ENCODE data around the gene RGS5.

Gene RGS5

GRCh38 chr1:163186862-163187261 is 15.9 kb downstream of the RGS5 start:
- Histone ChIP-seq H3K27me3 (ENCODE audit: control insufficient read depth, insufficient read depth, low read length) (no peaks in the 10 kb centered on the region), H3K4me1 (ENCODE audit: control insufficient read depth, insufficient read depth, low read length) (no peaks in the 10 kb centered on the region), H3K27ac (ENCODE audit: low read length) (no peak overlapping the region), H3K36me3 (ENCODE audit: control insufficient read depth, insufficient read depth, low read length) (no peaks in the 10 kb centered on the region), H3K9me3 (ENCODE audit: control insufficient read depth, insufficient read depth, low read length) (no peaks in the 10 kb centered on the region), H3K4me3 (ENCODE audit: low read length) (no peak overlapping the region)
- no CpG with 5 or more reads among the region's 2 CpGs for WGBS (ENCODE audit: insufficient coverage, insufficient read length)
- DNase-seq (ENCODE audit: low read depth, low spot score) = no peak

- Histone ChIP-seq H3K36me3 (ENCODE audit: control insufficient read depth, insufficient read depth, low read length) (no peaks in the 10 kb centered on the region), H3K9me3 (ENCODE audit: control insufficient read depth, insufficient read depth, low read length) (no peaks in the 10 kb centered on the region), H3K4me1 (ENCODE audit: control insufficient read depth, insufficient read depth, low read length) (no peaks in the 10 kb centered on the region), H3K27ac (ENCODE audit: low read length) (no peak overlapping the region), H3K4me3 (ENCODE audit: low read length) (no peak overlapping the region), H3K27me3 (ENCODE audit: control insufficient read depth, insufficient read depth, low read length) (no peaks in the 10 kb centered on the region)
- no CpG with 5 or more reads among the region's 2 CpGs for WGBS (ENCODE audit: insufficient coverage, insufficient read length)
- DNase-seq (ENCODE audit: low read depth, low spot score) = no peak
Measured at GRCh38 chr1:163182330-163182949, 20.3 kb downstream of the RGS5 start.

- no peak overlapping the region for H3K27ac ChIP-seq (ENCODE audit: low read length)
- H3K4me1 ChIP-seq (ENCODE audit: control insufficient read depth, insufficient read depth, low read length) = no peaks in the 10 kb centered on the region
- H3K9me3 ChIP-seq (ENCODE audit: control insufficient read depth, insufficient read depth, low read length) = no peaks in the 10 kb centered on the region
- no peak for DNase-seq (ENCODE audit: low read depth, low spot score)
- WGBS (ENCODE audit: insufficient coverage, insufficient read length) = no CpG with 5 or more reads among the region's 2 CpGs
- no peak overlapping the region for H3K4me3 ChIP-seq (ENCODE audit: low read length)
- H3K36me3 ChIP-seq (ENCODE audit: control insufficient read depth, insufficient read depth, low read length) = no peaks in the 10 kb centered on the region
- no peaks in the 10 kb centered on the region for H3K27me3 ChIP-seq (ENCODE audit: control insufficient read depth, insufficient read depth, low read length)
Measured at GRCh38 chr1:163178628-163179027, 24.1 kb downstream of the RGS5 start.

- Histone ChIP-seq H3K4me1 (ENCODE audit: control insufficient read depth, insufficient read depth, low read length) (no peaks in the 10 kb centered on the region), H3K27ac (ENCODE audit: low read length) (no peak overlapping the region), H3K36me3 (ENCODE audit: control insufficient read depth, insufficient read depth, low read length) (no peaks in the 10 kb centered on the region), H3K9me3 (ENCODE audit: control insufficient read depth, insufficient read depth, low read length) (no peaks in the 10 kb centered on the region), H3K4me3 (ENCODE audit: low read length) (no peak overlapping the region), H3K27me3 (ENCODE audit: control insufficient read depth, insufficient read depth, low read length) (no peaks in the 10 kb centered on the region)
- no peak for DNase-seq (ENCODE audit: low read depth, low spot score)
- no CpG with 5 or more reads among the region's 4 CpGs for WGBS (ENCODE audit: insufficient coverage, insufficient read length)
Measured at GRCh38 chr1:163176797-163177196, 25.9 kb downstream of the RGS5 start.

- DNase-seq (ENCODE audit: low read depth, low spot score) = peak; percentile 29
- no peak overlapping the region for H3K27ac ChIP-seq (ENCODE audit: low read length)
- H3K4me3 ChIP-seq (ENCODE audit: low read length) = no peak overlapping the region
- no peaks in the 10 kb centered on the region for H3K4me1 ChIP-seq (ENCODE audit: control insufficient read depth, insufficient read depth, low read length)
- no peaks in the 10 kb centered on the region for H3K9me3 ChIP-seq (ENCODE audit: control insufficient read depth, insufficient read depth, low read length)
- H3K27me3 ChIP-seq (ENCODE audit: control insufficient read depth, insufficient read depth, low read length) = no peaks in the 10 kb centered on the region
- WGBS (ENCODE audit: insufficient coverage, insufficient read length) = no CpG with 5 or more reads among the region's 18 CpGs
- no peaks in the 10 kb centered on the region for H3K36me3 ChIP-seq (ENCODE audit: control insufficient read depth, insufficient read depth, low read length)
Measured at GRCh38 chr1:163174524-163175437, 27.9 kb downstream of the RGS5 start.

- no peak for DNase-seq (ENCODE audit: low read depth, low spot score)
- H3K4me1 ChIP-seq (ENCODE audit: control insufficient read depth, insufficient read depth, low read length) = no peaks in the 10 kb centered on the region
- H3K9me3 ChIP-seq (ENCODE audit: control insufficient read depth, insufficient read depth, low read length) = no peaks in the 10 kb centered on the region
- H3K4me3 ChIP-seq (ENCODE audit: low read length) = no peak overlapping the region
- H3K27ac ChIP-seq (ENCODE audit: low read length) = no peak overlapping the region
- H3K27me3 ChIP-seq (ENCODE audit: control insufficient read depth, insufficient read depth, low read length) = no peaks in the 10 kb centered on the region
- no CpG with 5 or more reads among the region's 4 CpGs for WGBS (ENCODE audit: insufficient coverage, insufficient read length)
- no peaks in the 10 kb centered on the region for H3K36me3 ChIP-seq (ENCODE audit: control insufficient read depth, insufficient read depth, low read length)
Measured at GRCh38 chr1:163173121-163173520, 29.6 kb downstream of the RGS5 start.

GRCh38 chr1:163172596-163172995 is 30.1 kb downstream of the RGS5 start:
- Histone ChIP-seq H3K4me3 (ENCODE audit: low read length) (no peak overlapping the region), H3K27me3 (ENCODE audit: control insufficient read depth, insufficient read depth, low read length) (no peaks in the 10 kb centered on the region), H3K4me1 (ENCODE audit: control insufficient read depth, insufficient read depth, low read length) (no peaks in the 10 kb centered on the region), H3K36me3 (ENCODE audit: control insufficient read depth, insufficient read depth, low read length) (no peaks in the 10 kb centered on the region), H3K9me3 (ENCODE audit: control insufficient read depth, insufficient read depth, low read length) (no peaks in the 10 kb centered on the region), H3K27ac (ENCODE audit: low read length) (no peak overlapping the region)
- no peak for DNase-seq (ENCODE audit: low read depth, low spot score)
- WGBS (ENCODE audit: insufficient coverage, insufficient read length) = no CpG with 5 or more reads among the region's 2 CpGs

- H3K4me1 ChIP-seq (ENCODE audit: control insufficient read depth, insufficient read depth, low read length) = no peaks in the 10 kb centered on the region
- WGBS (ENCODE audit: insufficient coverage, insufficient read length) = 100% methylated on average over 2 of the region's 5 CpGs
- H3K27me3 ChIP-seq (ENCODE audit: control insufficient read depth, insufficient read depth, low read length) = no peaks in the 10 kb centered on the region
- H3K36me3 ChIP-seq (ENCODE audit: control insufficient read depth, insufficient read depth, low read length) = no peaks in the 10 kb centered on the region
- no peaks in the 10 kb centered on the region for H3K9me3 ChIP-seq (ENCODE audit: control insufficient read depth, insufficient read depth, low read length)
- no peak overlapping the region for H3K27ac ChIP-seq (ENCODE audit: low read length)
- H3K4me3 ChIP-seq (ENCODE audit: low read length) = no peak overlapping the region
- no peak for DNase-seq (ENCODE audit: low read depth, low spot score)
Measured at GRCh38 chr1:163171826-163172225, 30.9 kb downstream of the RGS5 start.

GRCh38 chr1:163170975-163171676 is 31.6 kb downstream of the RGS5 start:
- H3K9me3 ChIP-seq (ENCODE audit: control insufficient read depth, insufficient read depth, low read length) = no peaks in the 10 kb centered on the region
- no peak for DNase-seq (ENCODE audit: low read depth, low spot score)
- 100% methylated on average over 3 of the region's 5 CpGs for WGBS (ENCODE audit: insufficient coverage, insufficient read length)
- H3K27ac ChIP-seq (ENCODE audit: low read length) = no peak overlapping the region
- no peak overlapping the region for H3K4me3 ChIP-seq (ENCODE audit: low read length)
- H3K36me3 ChIP-seq (ENCODE audit: control insufficient read depth, insufficient read depth, low read length) = no peaks in the 10 kb centered on the region
- H3K27me3 ChIP-seq (ENCODE audit: control insufficient read depth, insufficient read depth, low read length) = no peaks in the 10 kb centered on the region
- H3K4me1 ChIP-seq (ENCODE audit: control insufficient read depth, insufficient read depth, low read length) = no peaks in the 10 kb centered on the region

- no peak overlapping the region for H3K4me3 ChIP-seq (ENCODE audit: low read length)
- no peaks in the 10 kb centered on the region for H3K9me3 ChIP-seq (ENCODE audit: control insufficient read depth, insufficient read depth, low read length)
- H3K4me1 ChIP-seq (ENCODE audit: control insufficient read depth, insufficient read depth, low read length) = no peaks in the 10 kb centered on the region
- DNase-seq (ENCODE audit: low read depth, low spot score) = no peak
- no peaks in the 10 kb centered on the region for H3K27me3 ChIP-seq (ENCODE audit: control insufficient read depth, insufficient read depth, low read length)
- WGBS (ENCODE audit: insufficient coverage, insufficient read length) = no CpG with 5 or more reads among the region's 1 CpG
- no peaks in the 10 kb centered on the region for H3K36me3 ChIP-seq (ENCODE audit: control insufficient read depth, insufficient read depth, low read length)
- H3K27ac ChIP-seq (ENCODE audit: low read length) = no peak overlapping the region
Measured at GRCh38 chr1:163170331-163170730, 32.4 kb downstream of the RGS5 start.

All from iPS DF 6.9 (cell line).